AG10803 (cell line): Measurements from ENCODE around the gene GAK.

Experiments used
- DNase-seq: peaks from one replicate; pipeline ENCODE4 v3.0.0; 2010; ENCODE audit warnings: low read depth
- H3K4me3 ChIP-seq: 2 replicates; pipeline ENCODE4 v1.5.1; 2011; ENCODE audit warnings: mild to moderate bottlenecking, low read length, control low read depth
- CTCF ChIP-seq: conservative IDR thresholded peaks from 2 replicates; pipeline ENCODE4 v1.5.1; 2011; ENCODE audit warnings: mild to moderate bottlenecking, low read length, control low read depth, inconsistent platforms

GAK gene

GRCh38 chr4:900073-900472 is 32.0 kb downstream of the GAK start:
- H3K4me3 ChIP-seq: no peak overlapping the region
- no peak for DNase-seq
- no peak for TF ChIP-seq CTCF

- no peak overlapping the region for H3K4me3 ChIP-seq
- TF ChIP-seq CTCF: no peak
- no peak for DNase-seq
These were observed 32.6 kb downstream of the GAK start for GRCh38 chr4:899556-899906.

GRCh38 chr4:898869-899555 is 33.1 kb downstream of the GAK start:
- no peak overlapping the region for H3K4me3 ChIP-seq
- DNase-seq: no peak
- TF ChIP-seq CTCF: no peak

GRCh38 chr4:898123-898522 is 34.0 kb downstream of the GAK start:
- no peak for TF ChIP-seq CTCF
- H3K4me3 ChIP-seq: no peak overlapping the region
- DNase-seq: no peak

DNA sequence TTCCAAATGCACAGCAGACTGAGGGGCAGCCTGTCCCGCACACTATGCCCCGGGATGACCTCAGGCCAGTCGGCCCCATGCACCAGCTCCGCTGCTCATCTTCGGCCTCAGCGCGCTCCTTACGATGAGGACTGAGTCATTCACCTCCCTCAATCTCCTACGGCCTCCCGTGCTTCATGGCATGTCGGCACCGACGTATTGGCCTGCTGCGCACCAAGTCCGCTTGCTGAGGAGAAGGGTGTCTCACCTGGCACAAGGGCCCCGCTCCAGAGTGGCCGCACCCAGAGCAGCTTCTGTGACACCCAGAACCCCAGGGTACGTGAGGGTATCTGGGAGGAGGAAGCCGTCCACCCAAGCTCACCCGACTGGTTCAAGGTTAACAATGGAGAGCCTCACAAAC is 35.5 kb downstream of the GAK start:
- TF ChIP-seq CTCF: no peak
- no peak for DNase-seq
- no peak overlapping the region for H3K4me3 ChIP-seq

GRCh38 chr4:896216-896615 is 35.9 kb downstream of the GAK start:
- no peak for TF ChIP-seq CTCF
- DNase-seq: no peak
- no peak overlapping the region for H3K4me3 ChIP-seq

DNA sequence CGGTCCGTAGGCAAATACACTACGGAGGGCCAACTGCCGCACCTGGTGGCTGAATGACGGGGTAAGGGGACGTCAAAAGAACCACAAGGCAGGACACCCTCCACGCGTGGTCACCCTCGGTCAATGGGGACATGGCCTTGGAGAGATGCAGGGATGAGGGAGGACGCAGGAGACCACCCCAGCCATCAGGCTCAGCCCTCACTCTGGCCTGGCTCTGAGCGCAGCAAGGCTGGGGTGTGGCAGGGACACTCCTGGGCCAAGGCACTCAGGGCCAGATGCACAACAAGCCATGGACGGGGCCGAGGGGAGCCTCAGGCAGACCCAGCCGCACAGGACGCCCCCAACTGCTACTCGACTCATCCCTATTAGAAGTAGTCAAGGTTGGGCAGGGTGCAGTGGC is 36.5 kb downstream of the GAK start:
- no peak overlapping the region for H3K4me3 ChIP-seq
- DNase-seq: no peak
- TF ChIP-seq CTCF: no peak
